Stimulated activated CD4-positive, alpha-beta T cell treated with anti-CD3 and anti-CD28 coated beads, TNF-alpha, amount 100 ng/mL, for 24 hours (primary cell): ENCODE measurements around the gene FGF8.

ENCODE experiments used
- DNase-seq, 3 experiments: peaks; one replicate each; pipeline ENCODE4 v3.0.0-alpha.2; 2020; ENCODE audit warnings: low read depth in 3 of 3

FGF8 gene

GRCh38 chr10:101768791-101769170 lies 7.1 kb downstream of the FGF8 start:
- DNase-seq: no peak

GRCh38 chr10:101767966-101768790 lies 7.7 kb downstream of the FGF8 start:
- DNase-seq: no peak

GRCh38 chr10:101767600-101767945 lies 8.3 kb downstream of the FGF8 start:
- DNase-seq: no peak

GRCh38 chr10:101766753-101767599 lies 8.9 kb downstream of the FGF8 start:
- no peak for DNase-seq

- DNase-seq: no peak
Measured at GRCh38 chr10:101766306-101766705, 9.6 kb downstream of the FGF8 start.

GRCh38 chr10:101763141-101763846 lies 12.6 kb downstream of the FGF8 start:
- no peak for DNase-seq

- no peak for DNase-seq
Measured at GRCh38 chr10:101762736-101763135, 13.2 kb downstream of the FGF8 start.

GRCh38 chr10:101761226-101761625 lies 14.7 kb downstream of the FGF8 start:
- no peak for DNase-seq

GRCh38 chr10:101760510-101760909 lies 15.4 kb downstream of the FGF8 start:
- DNase-seq: no peak

GRCh38 chr10:101759309-101760247 lies 16.3 kb downstream of the FGF8 start:
- no peak for DNase-seq

GRCh38 chr10:101758858-101759257 lies 17.1 kb downstream of the FGF8 start:
- no peak for DNase-seq

- DNase-seq: no peak
Measured at GRCh38 chr10:101752241-101752640, 23.7 kb downstream of the FGF8 start.

- no peak for DNase-seq
Measured at GRCh38 chr10:101749047-101750016, 26.6 kb downstream of the FGF8 start.

GRCh38 chr10:101748496-101748895 lies 27.4 kb downstream of the FGF8 start:
- no peak for DNase-seq

- no peak for DNase-seq
Measured at GRCh38 chr10:101745074-101745696, 30.7 kb downstream of the FGF8 start.

GRCh38 chr10:101744267-101744666 lies 31.6 kb downstream of the FGF8 start:
- DNase-seq: no peak

- DNase-seq: no peak
Measured at GRCh38 chr10:101741938-101742337, 34.0 kb downstream of the FGF8 start.

GRCh38 chr10:101736666-101737065 lies 39.2 kb downstream of the FGF8 start:
- no peak for DNase-seq

- no peak for DNase-seq
Measured at GRCh38 chr10:101732096-101732495, 43.8 kb downstream of the FGF8 start.

GRCh38 chr10:101726115-101726387 lies 49.9 kb downstream of the FGF8 start:
- DNase-seq: no peak
